Left lung (tissue), 10 donors: ENCODE measurements around the gene GAREM1. TPM values are rescaled to one million over a fixed set of nuclear protein-coding genes. Genes with fewer than 3 reads are reported as not detected.
A peak's percentile ranks its signal among the peaks of the same experiment; 100 is the strongest.

Source experiments
- ATAC-seq: fragments of 200-7000 bp; cut with Tn5 transposase; one replicate; pipeline ENCODE4 v1.9.1; 2020; ENCODE audit warnings: moderate library complexity
- DNase-seq, 4 donors: peaks; one replicate each; pipeline ENCODE4 v3.0.0-alpha.2; 2013 to 2020
- H3K27ac ChIP-seq, 2 donors: fragments of 200-600 bp; sonication (generic) in 1 of 2; one replicate each; pipeline versions ENCODE4 v1.5.0 to v1.8.0; 2020 to 2021
- H3K27me3 ChIP-seq, 2 donors: fragments of 200-600 bp; sonication (generic) in 1 of 2; one replicate each; pipeline versions ENCODE4 v1.5.0 to v1.8.0; 2020 to 2021
- H3K36me3 ChIP-seq, 2 donors: fragments of 200-600 bp; sonication (generic) in 1 of 2; one replicate each; pipeline versions ENCODE4 v1.5.0 to v1.8.0; 2020 to 2021
- H3K4me1 ChIP-seq, 2 donors: fragments of 200-600 bp; one replicate each; pipeline ENCODE4 v1.8.0; 2021
- H3K4me3 ChIP-seq, 2 donors: fragments of 200-600 bp; sonication (generic) in 1 of 2; one replicate each; pipeline versions ENCODE4 v1.5.0 to v1.8.0; 2020 to 2021; ENCODE audit warnings: mild to moderate bottlenecking in 1 of 2
- H3K9me3 ChIP-seq, 2 donors: fragments of 200-600 bp; sonication (generic) in 1 of 2; one replicate each; pipeline versions ENCODE4 v1.5.0 to v1.8.0; 2020 to 2021
- intact Hi-C, 2 donors: fragments of 100-400 bp; cut with DNase I; formaldehyde crosslinking; loops; one replicate each; pipeline versions ENCODE4 v1.11.2 to v1.14.2; 2022
- polyA plus RNA-seq, 6 donors: library from polyadenylated mRNA; unstranded; fragments of 120-200 nt; gene quantifications; one replicate each; pipeline ENCODE4 v1.2.1, GENCODE V29; 2013; ENCODE audit not compliant: insufficient read length in 6 of 6
- total RNA-seq, 2 donors: library from RNA; stranded (reverse); fragmentation: NEBNext Ultra II Directional; extraction: Animal tissue kit (Norgen Biotek cat#: 25700); gene quantifications; one replicate each; pipeline ENCODE4 v1.2.1, GENCODE V29; 2021
- TF ChIP-seq, protein P1 (sequence below), 2 donors: fragments of 200-600 bp; sonication (generic) in 1 of 2; IDR thresholded peaks; one replicate each; pipeline versions ENCODE4 v1.5.0 to v1.8.0; 2021; ENCODE audit warnings: antibody characterized with exemption in 2 of 2
- donor health status: DM: no; HTN: yes; CAD: no.
- donor health status: DM: no; HTN: no; CAD: no.

GAREM1 gene
- total and polyA plus RNA-seq, 8 donors, result 10.3 to 20.2 (median 13.1) TPM

- ATAC-seq (no peak), DNase-seq (no peak)
- H3K9me3 ChIP-seq, result no peaks in the 10 kb centered on the region
- peaks cover 0 to 6% of the 10 kb centered on the region in 2 donors for H3K4me1 ChIP-seq
- H3K36me3 ChIP-seq, result no peaks in the 10 kb centered on the region
- H3K4me3 ChIP-seq, result no peak overlapping the region
- TF ChIP-seq, protein P1, sequence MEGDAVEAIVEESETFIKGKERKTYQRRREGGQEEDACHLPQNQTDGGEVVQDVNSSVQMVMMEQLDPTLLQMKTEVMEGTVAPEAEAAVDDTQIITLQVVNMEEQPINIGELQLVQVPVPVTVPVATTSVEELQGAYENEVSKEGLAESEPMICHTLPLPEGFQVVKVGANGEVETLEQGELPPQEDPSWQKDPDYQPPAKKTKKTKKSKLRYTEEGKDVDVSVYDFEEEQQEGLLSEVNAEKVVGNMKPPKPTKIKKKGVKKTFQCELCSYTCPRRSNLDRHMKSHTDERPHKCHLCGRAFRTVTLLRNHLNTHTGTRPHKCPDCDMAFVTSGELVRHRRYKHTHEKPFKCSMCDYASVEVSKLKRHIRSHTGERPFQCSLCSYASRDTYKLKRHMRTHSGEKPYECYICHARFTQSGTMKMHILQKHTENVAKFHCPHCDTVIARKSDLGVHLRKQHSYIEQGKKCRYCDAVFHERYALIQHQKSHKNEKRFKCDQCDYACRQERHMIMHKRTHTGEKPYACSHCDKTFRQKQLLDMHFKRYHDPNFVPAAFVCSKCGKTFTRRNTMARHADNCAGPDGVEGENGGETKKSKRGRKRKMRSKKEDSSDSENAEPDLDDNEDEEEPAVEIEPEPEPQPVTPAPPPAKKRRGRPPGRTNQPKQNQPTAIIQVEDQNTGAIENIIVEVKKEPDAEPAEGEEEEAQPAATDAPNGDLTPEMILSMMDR (IDR thresholded peaks at IDR 0.05), result no peak
- no peak overlapping the region for H3K27ac ChIP-seq
- H3K27me3 ChIP-seq, result no peaks in the 10 kb centered on the region
- intact Hi-C loops, result no loop called here
Observed at GRCh38 chr18:32442575-32442974, 28.1 kb downstream of the GAREM1 start.

GRCh38 chr18:32441533-32441932 lies 29.1 kb downstream of the GAREM1 start:
- Histone ChIP-seq H3K4me3 (no peak overlapping the region), H3K4me1 (peaks cover 0 to 6% of the 10 kb centered on the region in 2 donors), H3K36me3 (no peaks in the 10 kb centered on the region), H3K9me3 (no peaks in the 10 kb centered on the region), H3K27me3 (no peaks in the 10 kb centered on the region), H3K27ac (no peak overlapping the region)
- DNase-seq (peak in 2 of 4 donors; percentile 17 to 44), ATAC-seq (peak; percentile 63)
- intact Hi-C loops, result no loop called here
- TF ChIP-seq, protein P1 (IDR thresholded peaks at IDR 0.05), result no peak

DNA sequence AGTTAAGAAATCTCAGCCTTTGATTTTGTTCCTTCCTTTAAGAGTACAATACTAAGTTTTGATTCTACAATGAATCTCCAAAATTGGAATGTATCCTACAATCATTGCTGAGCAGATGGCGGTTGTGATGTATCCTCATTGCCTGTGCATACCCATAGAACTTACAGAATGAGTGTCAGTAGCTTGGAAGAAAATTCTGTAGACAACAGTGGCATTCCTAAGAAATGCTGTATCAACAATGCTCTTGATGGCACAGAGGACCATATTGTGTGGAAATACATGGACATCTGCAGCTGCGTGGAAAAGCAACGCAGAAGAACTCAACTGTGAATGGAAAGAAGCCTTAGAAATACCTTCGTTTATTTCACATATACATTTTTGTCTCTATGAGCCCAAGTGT lies 30.2 kb downstream of the GAREM1 start:
- Histone ChIP-seq H3K27ac (no peak overlapping the region), H3K4me3 (no peak overlapping the region), H3K9me3 (no peaks in the 10 kb centered on the region), H3K4me1 (peaks cover 0 to 12% of the 10 kb centered on the region in 2 donors), H3K36me3 (no peaks in the 10 kb centered on the region), H3K27me3 (no peaks in the 10 kb centered on the region)
- TF ChIP-seq, protein P1 (IDR thresholded peaks at IDR 0.05), result no peak
- intact Hi-C loops, result no loop called here
- DNase-seq, result no peak
- no peak for ATAC-seq

GRCh38 chr18:32439802-32440201 lies 30.9 kb downstream of the GAREM1 start:
- DNase-seq (no peak), ATAC-seq (no peak)
- no peak overlapping the region for H3K4me3 ChIP-seq
- H3K27ac ChIP-seq, result no peak overlapping the region
- H3K9me3 ChIP-seq, result no peaks in the 10 kb centered on the region
- peaks cover 0 to 13% of the 10 kb centered on the region in 2 donors for H3K4me1 ChIP-seq
- intact Hi-C loops, result no loop called here
- H3K27me3 ChIP-seq, result no peaks in the 10 kb centered on the region
- TF ChIP-seq, protein P1 (IDR thresholded peaks at IDR 0.05), result no peak
- no peaks in the 10 kb centered on the region for H3K36me3 ChIP-seq

GRCh38 chr18:32439241-32439640 lies 31.4 kb downstream of the GAREM1 start:
- no peaks in the 10 kb centered on the region for H3K9me3 ChIP-seq
- ATAC-seq (peak; percentile 36), DNase-seq (no peak)
- no peak overlapping the region for H3K4me3 ChIP-seq
- no peak overlapping the region for H3K27ac ChIP-seq
- TF ChIP-seq, protein P1 (IDR thresholded peaks at IDR 0.05), result no peak
- H3K27me3 ChIP-seq, result no peaks in the 10 kb centered on the region
- no peaks in the 10 kb centered on the region for H3K36me3 ChIP-seq
- intact Hi-C loops, result no loop called here
- peaks cover 0 to 13% of the 10 kb centered on the region in 2 donors for H3K4me1 ChIP-seq
